Gastroesophageal sphincter (tissue), 3 donors: ENCODE results near the gene OR10Z1.

Experiments used
- POLR2A ChIP-seq, 2 donors: fragments of 450-650 bp; IDR thresholded peaks; one replicate each; pipeline ENCODE4 v1.6.1; 2017; ENCODE audit warnings: antibody characterized with exemption in 2 of 2, mild to moderate bottlenecking in 2 of 2, moderate library complexity in 1 of 2
- TF ChIP-seq, protein P1 (sequence below), 4 experiments: fragments of 200-600 bp in 2 of 4; fragments of 450-650 bp in 2 of 4; sonication (generic) in 1 of 4; IDR thresholded peaks; one replicate each; pipeline ENCODE4 v1.5.1; 2017 to 2019; ENCODE audit warnings: antibody characterized with exemption in 4 of 4, mild to moderate bottlenecking in 2 of 4, moderate library complexity in 2 of 4

DNA sequence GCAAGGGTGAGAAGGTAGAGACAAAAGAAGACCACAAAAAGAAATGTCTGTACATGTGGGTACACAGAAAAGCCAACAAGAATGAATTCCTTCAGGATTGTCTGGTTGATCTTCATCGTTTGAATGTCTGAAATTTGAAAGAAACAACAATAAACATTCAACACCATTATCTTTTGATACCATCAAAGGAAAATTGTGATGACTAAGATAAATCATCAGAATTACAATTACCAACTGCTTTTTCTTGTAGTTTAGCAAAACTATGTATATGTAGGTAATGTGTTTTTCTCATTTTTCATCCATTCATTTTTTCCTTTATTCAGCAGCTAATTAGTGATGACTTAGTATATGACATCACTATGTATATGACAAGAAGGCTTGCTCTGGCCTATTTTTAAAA lies 25.3 kb upstream of the OR10Z1 start, which contains the start of gene OR10X1:
- TF ChIP-seq, protein P1, sequence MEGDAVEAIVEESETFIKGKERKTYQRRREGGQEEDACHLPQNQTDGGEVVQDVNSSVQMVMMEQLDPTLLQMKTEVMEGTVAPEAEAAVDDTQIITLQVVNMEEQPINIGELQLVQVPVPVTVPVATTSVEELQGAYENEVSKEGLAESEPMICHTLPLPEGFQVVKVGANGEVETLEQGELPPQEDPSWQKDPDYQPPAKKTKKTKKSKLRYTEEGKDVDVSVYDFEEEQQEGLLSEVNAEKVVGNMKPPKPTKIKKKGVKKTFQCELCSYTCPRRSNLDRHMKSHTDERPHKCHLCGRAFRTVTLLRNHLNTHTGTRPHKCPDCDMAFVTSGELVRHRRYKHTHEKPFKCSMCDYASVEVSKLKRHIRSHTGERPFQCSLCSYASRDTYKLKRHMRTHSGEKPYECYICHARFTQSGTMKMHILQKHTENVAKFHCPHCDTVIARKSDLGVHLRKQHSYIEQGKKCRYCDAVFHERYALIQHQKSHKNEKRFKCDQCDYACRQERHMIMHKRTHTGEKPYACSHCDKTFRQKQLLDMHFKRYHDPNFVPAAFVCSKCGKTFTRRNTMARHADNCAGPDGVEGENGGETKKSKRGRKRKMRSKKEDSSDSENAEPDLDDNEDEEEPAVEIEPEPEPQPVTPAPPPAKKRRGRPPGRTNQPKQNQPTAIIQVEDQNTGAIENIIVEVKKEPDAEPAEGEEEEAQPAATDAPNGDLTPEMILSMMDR (IDR thresholded peaks at IDR 0.05): no peak
- TF ChIP-seq POLR2A (IDR thresholded peaks at IDR 0.05): no peak
